ENCODE data around the gene SCNN1A. TPM values are rescaled to one million over a fixed set of nuclear protein-coding genes. Genes with fewer than 3 reads are reported as not detected.

SCNN1A gene
- total RNA-seq, 4 donors from 2014 or later = 0.83 to 3.3 (median 1.8) TPM

DNA sequence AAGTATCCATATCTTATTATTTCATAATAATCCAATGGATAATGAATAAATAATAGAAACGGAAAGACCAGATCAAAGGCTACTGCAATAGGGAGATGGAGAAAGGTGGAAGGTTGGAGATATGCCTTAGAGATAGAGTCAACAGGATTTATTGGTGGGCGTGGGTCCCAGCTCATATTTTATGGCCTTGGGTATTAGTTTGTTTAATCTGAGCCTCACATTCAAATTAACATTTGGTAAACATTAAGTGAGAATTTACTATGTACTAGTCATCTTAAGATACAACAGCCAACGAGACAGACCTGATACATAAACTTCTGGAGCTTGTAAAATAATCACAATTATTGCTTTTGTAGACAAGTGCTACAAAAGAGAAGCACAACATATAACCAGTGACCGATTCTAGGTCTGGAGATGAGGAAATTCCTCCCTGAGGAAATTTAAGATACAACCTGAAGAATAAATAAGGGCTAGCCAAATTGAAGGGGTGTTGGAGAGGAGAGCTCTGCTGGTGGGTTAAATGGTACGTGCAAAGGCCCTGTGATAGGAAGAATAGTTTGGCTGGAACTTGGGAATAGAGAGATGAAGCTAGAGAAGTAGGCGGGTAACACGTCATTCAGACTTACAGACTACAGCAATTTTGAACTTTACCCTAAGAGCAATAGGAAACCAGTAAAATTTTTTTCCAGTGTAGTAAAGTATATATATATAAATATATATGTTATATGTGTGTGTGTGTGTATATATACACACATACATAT, 24.7 kb upstream of the SCNN1A start:
- TF ChIP-seq POLR2AphosphoS5 (IDR thresholded peaks at IDR 0.05) (no peak), CTCF (IDR thresholded peaks at IDR 0.05) (no peak), POLR2A (IDR thresholded peaks at IDR 0.05; ENCODE audit: low read depth) (no peak), EP300 (IDR thresholded peaks at IDR 0.05) (no peak)
- no peak overlapping the region for H3K4me3 ChIP-seq
- intact Hi-C loops (cut with DNase I) = no loop called here
- WGBS = 94% methylated on average over 7 of the region's 7 CpGs
- no peaks in the 10 kb centered on the region for H3K4me1 ChIP-seq
- H3K9me3 ChIP-seq = no peaks in the 10 kb centered on the region
- no peak for DNase-seq (ENCODE audit: extremely low spot score)
- H3K36me3 ChIP-seq = no peaks in the 10 kb centered on the region
- no peak overlapping the region for H3K27ac ChIP-seq (replicated peaks in 1 of 4)
- no peaks in the 10 kb centered on the region for H3K27me3 ChIP-seq

DNA sequence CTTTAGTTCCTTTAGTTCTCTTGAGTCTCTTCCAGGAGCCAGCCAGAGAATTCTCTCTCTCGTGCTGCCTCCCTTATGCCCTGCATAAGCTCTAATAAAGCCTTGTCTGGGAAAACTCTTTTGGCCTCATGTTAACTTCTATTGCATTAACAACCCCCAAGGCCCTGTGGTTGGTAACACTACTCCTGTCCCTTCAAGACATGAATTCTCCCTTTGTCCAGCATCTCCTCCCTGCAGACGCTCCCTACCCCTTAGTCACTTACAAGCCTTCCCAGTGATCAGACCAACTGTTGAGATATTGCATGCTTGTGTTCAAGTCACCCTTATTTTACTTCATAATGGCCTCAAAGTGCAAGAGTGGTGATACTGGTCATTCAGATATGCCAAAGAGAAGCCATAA, 20.7 kb upstream of the SCNN1A start:
- no peaks in the 10 kb centered on the region for H3K9me3 ChIP-seq
- H3K36me3 ChIP-seq = peaks cover 0 to 15% (median 8%) of the 10 kb centered on the region in 4 donors
- H3K27me3 ChIP-seq = no peaks in the 10 kb centered on the region
- no peak overlapping the region for H3K27ac ChIP-seq (replicated peaks in 1 of 4)
- no peak for TF ChIP-seq POLR2AphosphoS5 (IDR thresholded peaks at IDR 0.05)
- TF ChIP-seq EP300 (IDR thresholded peaks at IDR 0.05) = no peak
- no peak for TF ChIP-seq POLR2A (IDR thresholded peaks at IDR 0.05; ENCODE audit: low read depth)
- TF ChIP-seq CTCF (IDR thresholded peaks at IDR 0.05) = no peak
- no peak overlapping the region for H3K4me3 ChIP-seq
- 76% methylated on average over 2 of the region's 2 CpGs for WGBS
- DNase-seq (ENCODE audit: extremely low spot score) = no peak
- peaks cover 12 to 28% (median 24%) of the 10 kb centered on the region in 4 donors for H3K4me1 ChIP-seq
- intact Hi-C loops (cut with DNase I) = no loop called here

- Histone ChIP-seq H3K36me3 (peaks cover 0 to 32% (median 20%) of the 10 kb centered on the region in 4 donors), H3K27ac (replicated peaks in 1 of 4) (peak overlapping the region; percentile 79 to 84 (median 81)), H3K9me3 (no peaks in the 10 kb centered on the region), H3K4me1 (peaks cover 12 to 42% (median 37%) of the 10 kb centered on the region in 4 donors), H3K4me3 (no peak overlapping the region), H3K27me3 (no peaks in the 10 kb centered on the region)
- intact Hi-C loops (cut with DNase I) = no loop called here
- TF ChIP-seq CTCF (IDR thresholded peaks at IDR 0.05) (no peak), POLR2AphosphoS5 (IDR thresholded peaks at IDR 0.05) (peak in 1 of 2 donors; percentile 19), EP300 (IDR thresholded peaks at IDR 0.05) (no peak), POLR2A (IDR thresholded peaks at IDR 0.05; ENCODE audit: low read depth) (no peak)
- 73% methylated on average over 8 of the region's 8 CpGs for WGBS
- DNase-seq (ENCODE audit: extremely low spot score) = no peak
These were observed 19.0 kb upstream of the SCNN1A start for GRCh38 chr12:6394398-6394797.

GRCh38 chr12:6393109-6393508, 17.7 kb upstream of the SCNN1A start:
- peaks cover 12 to 48% (median 40%) of the 10 kb centered on the region in 4 donors for H3K4me1 ChIP-seq
- intact Hi-C loops (cut with DNase I) = no loop called here
- no peaks in the 10 kb centered on the region for H3K9me3 ChIP-seq
- TF ChIP-seq POLR2A (IDR thresholded peaks at IDR 0.05; ENCODE audit: low read depth) (no peak), CTCF (IDR thresholded peaks at IDR 0.05) (no peak), POLR2AphosphoS5 (IDR thresholded peaks at IDR 0.05) (no peak), EP300 (IDR thresholded peaks at IDR 0.05) (no peak)
- H3K27ac ChIP-seq (replicated peaks in 1 of 4) = peak overlapping the region; percentile 79 to 84 (median 81)
- H3K36me3 ChIP-seq = peaks cover 0 to 45% (median 33%) of the 10 kb centered on the region in 4 donors
- WGBS = 82% methylated on average over 6 of the region's 7 CpGs
- peak; percentile 87 for DNase-seq (ENCODE audit: extremely low spot score)
- H3K4me3 ChIP-seq = no peak overlapping the region
- no peaks in the 10 kb centered on the region for H3K27me3 ChIP-seq

All from esophagus muscularis mucosa (tissue), 4 donors.